NCI-H526 (cell line): ENCODE measurements around the gene MAP3K10.
A peak's percentile ranks its signal among the peaks of the same experiment; 100 is the strongest.
"Not testable (repeated sequence)": the region's sequence is repeated elsewhere in the genome, so short reads cannot be mapped to it uniquely, and the experiment has no call there.

Experiments
- DNase-seq, 2 experiments: peaks; one replicate each; lab custom pipeline; 2025; lab: John Stamatoyannopoulos, UW

The MAP3K10 gene

GRCh38 chr19:40190891-40191835 lies at the start of gene MAP3K10:
Gene MAP3K10, plus strand, starts transcription at chr19:40191426. Its CDS starts 606 bp downstream, at chr19:40192032.
- peak; percentile 33 to 78 for DNase-seq

- no peak for DNase-seq
These were observed 49.7 kb upstream of the MAP3K10 start for GRCh38 chr19:40141551-40141950.

- DNase-seq: no peak
These were observed 47.6 kb upstream of the MAP3K10 start for GRCh38 chr19:40143612-40144011.

GRCh38 chr19:40144151-40144550 lies 47.1 kb upstream of the MAP3K10 start:
- no peak for DNase-seq

- no peak for DNase-seq
These were observed 46.1 kb upstream of the MAP3K10 start for GRCh38 chr19:40144947-40145748.

GRCh38 chr19:40145749-40146029 lies 45.5 kb upstream of the MAP3K10 start:
- DNase-seq: not testable (repeated sequence)

- DNase-seq: no peak
These were observed 43.9 kb upstream of the MAP3K10 start for GRCh38 chr19:40147338-40147692.

- peak in 1 of 2 experiments; percentile 28 for DNase-seq
These were observed 43.4 kb upstream of the MAP3K10 start for GRCh38 chr19:40147693-40148347.

GRCh38 chr19:40149501-40149900 lies 41.7 kb upstream of the MAP3K10 start:
- no peak for DNase-seq

GRCh38 chr19:40150170-40150569 lies 41.1 kb upstream of the MAP3K10 start:
- no peak for DNase-seq

GRCh38 chr19:40154121-40154680 lies 37.0 kb upstream of the MAP3K10 start:
- no peak for DNase-seq

GRCh38 chr19:40155749-40156265 lies 35.4 kb upstream of the MAP3K10 start:
- DNase-seq: peak; percentile 11 to 42

- no peak for DNase-seq
These were observed 34.2 kb upstream of the MAP3K10 start for GRCh38 chr19:40157059-40157458.

- no peak for DNase-seq
These were observed 31.5 kb upstream of the MAP3K10 start for GRCh38 chr19:40159744-40160143.

GRCh38 chr19:40162104-40162503 lies 29.1 kb upstream of the MAP3K10 start:
- DNase-seq: no peak

GRCh38 chr19:40163541-40164129 lies 27.6 kb upstream of the MAP3K10 start:
- no peak for DNase-seq

GRCh38 chr19:40165362-40165937 lies 25.8 kb upstream of the MAP3K10 start:
- peak; percentile 16 to 54 for DNase-seq

GRCh38 chr19:40169482-40170302 lies 21.5 kb upstream of the MAP3K10 start:
- not testable (repeated sequence) for DNase-seq

- DNase-seq: not testable (repeated sequence)
These were observed 20.8 kb upstream of the MAP3K10 start for GRCh38 chr19:40170303-40170989.

GRCh38 chr19:40171293-40171692 lies 19.9 kb upstream of the MAP3K10 start:
- not testable (repeated sequence) for DNase-seq
